Breast epithelium (tissue), 4 donors: Measurements from ENCODE around the gene MAP2K6. TPM values are rescaled to one million over a fixed set of nuclear protein-coding genes. Genes with fewer than 3 reads are reported as not detected.

Experiments used
- DNase-seq, 2 donors: peaks; one replicate each; pipeline ENCODE4 v3.0.0-alpha.2; 2019; ENCODE audit warnings: low spot score in 2 of 2
- H3K27ac ChIP-seq, 2 donors: fragments of 200-600 bp; sonication (generic) in 1 of 2; one replicate each; pipeline ENCODE4 v1.5.1; 2016 to 2019; ENCODE audit warnings: mild to moderate bottlenecking in 1 of 2
- H3K27me3 ChIP-seq, 2 donors: fragments of 200-600 bp; sonication (generic) in 1 of 2; one replicate each; pipeline versions ENCODE4 v1.5.1 to v1.6.0; 2017 to 2019; ENCODE audit warnings: control low read depth in 1 of 2, mild to moderate bottlenecking in 1 of 2
- H3K36me3 ChIP-seq: fragments of 200-600 bp; one replicate; pipeline ENCODE4 v1.5.1; 2019
- H3K4me1 ChIP-seq, 2 donors: fragments of 200-600 bp; sonication (generic); one replicate each; pipeline ENCODE4 v1.5.1; 2016 to 2019; ENCODE audit warnings: control low read depth in 1 of 2
- H3K4me3 ChIP-seq, 3 donors: fragments of 200-600 bp; sonication (generic); 1 replicate in 2 of 3; 2 replicates in 1 of 3; pipeline ENCODE4 v1.5.1; 2016 to 2019; ENCODE audit warnings: mild to moderate bottlenecking in 3 of 3, moderate library complexity in 2 of 3
- H3K9me3 ChIP-seq, 2 donors: fragments of 200-600 bp; sonication (generic) in 1 of 2; one replicate each; pipeline ENCODE4 v1.5.1; 2016 to 2019; ENCODE audit warnings: control low read depth in 1 of 2
- POLR2A ChIP-seq: fragments of 450-650 bp; IDR thresholded peaks from one replicate; pipeline ENCODE4 v1.6.1; 2016; ENCODE audit warnings: antibody characterized with exemption, mild to moderate bottlenecking, moderate library complexity
- POLR2AphosphoS5 ChIP-seq, 3 donors: sonication (generic); formaldehyde crosslinking; IDR thresholded peaks; one replicate each; pipeline ENCODE4 v1.6.1; 2017; ENCODE audit warnings: antibody characterized with exemption in 3 of 3
- intact Hi-C: fragments of 100-400 bp; cut with DNase I; formaldehyde crosslinking; loops from one replicate; pipeline ENCODE4 v1.15.1; 2023; ENCODE audit warnings: low total_unique reads
- total RNA-seq, 3 donors: library from RNA; depleted of rRNA; stranded (reverse); fragments of >200 nt; gene quantifications; one replicate each; pipeline ENCODE4 v1.1.0, GENCODE V29; 2016
- TF ChIP-seq, protein P1 (sequence below), 3 donors: fragments of 450-650 bp; IDR thresholded peaks; one replicate each; pipeline ENCODE4 v1.5.1; 2016 to 2017; ENCODE audit warnings: antibody characterized with exemption in 3 of 3, mild to moderate bottlenecking in 3 of 3, moderate library complexity in 3 of 3

The MAP2K6 gene
- total RNA-seq, 3 donors from 2014 or later, result 10.9 to 54.9 (median 16.7) TPM

DNA sequence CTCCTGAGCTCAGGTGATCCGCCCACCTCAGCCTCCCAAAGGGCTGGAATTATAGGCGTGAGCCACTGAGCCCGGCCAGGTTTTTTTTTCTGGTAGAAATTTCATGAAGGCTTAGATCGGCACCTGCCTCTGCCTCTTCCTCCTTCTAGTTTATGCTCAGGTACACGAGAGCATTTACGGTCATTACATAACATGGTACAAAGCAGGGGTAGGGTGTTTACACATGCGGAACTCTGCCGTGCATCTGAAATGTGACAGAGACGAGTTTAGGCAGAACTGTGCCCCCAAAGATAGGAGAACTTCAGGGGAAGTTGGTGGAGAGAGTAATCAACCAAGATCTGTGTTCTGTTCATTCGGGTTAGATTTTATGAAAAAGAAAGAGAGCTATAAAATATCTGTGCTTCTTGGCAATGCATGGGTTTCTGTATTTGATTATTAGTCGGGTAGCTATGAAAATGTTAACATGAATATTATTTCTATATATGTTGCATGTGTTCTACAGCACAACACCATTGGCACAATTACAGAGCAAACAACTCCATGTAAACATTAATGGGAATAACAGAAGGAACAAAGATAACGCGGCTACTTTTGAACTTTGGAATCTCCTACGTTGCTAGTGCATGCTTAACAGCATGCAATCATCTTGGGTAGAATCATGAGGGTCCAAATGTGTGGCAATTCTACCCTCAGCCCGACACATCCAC is 23.5 kb upstream of the MAP2K6 start:
- no peaks in the 10 kb centered on the region for H3K9me3 ChIP-seq
- no peaks in the 10 kb centered on the region for H3K36me3 ChIP-seq
- no peaks in the 10 kb centered on the region for H3K27me3 ChIP-seq
- TF ChIP-seq POLR2AphosphoS5 (IDR thresholded peaks at IDR 0.05), result no peak
- TF ChIP-seq, protein P1, sequence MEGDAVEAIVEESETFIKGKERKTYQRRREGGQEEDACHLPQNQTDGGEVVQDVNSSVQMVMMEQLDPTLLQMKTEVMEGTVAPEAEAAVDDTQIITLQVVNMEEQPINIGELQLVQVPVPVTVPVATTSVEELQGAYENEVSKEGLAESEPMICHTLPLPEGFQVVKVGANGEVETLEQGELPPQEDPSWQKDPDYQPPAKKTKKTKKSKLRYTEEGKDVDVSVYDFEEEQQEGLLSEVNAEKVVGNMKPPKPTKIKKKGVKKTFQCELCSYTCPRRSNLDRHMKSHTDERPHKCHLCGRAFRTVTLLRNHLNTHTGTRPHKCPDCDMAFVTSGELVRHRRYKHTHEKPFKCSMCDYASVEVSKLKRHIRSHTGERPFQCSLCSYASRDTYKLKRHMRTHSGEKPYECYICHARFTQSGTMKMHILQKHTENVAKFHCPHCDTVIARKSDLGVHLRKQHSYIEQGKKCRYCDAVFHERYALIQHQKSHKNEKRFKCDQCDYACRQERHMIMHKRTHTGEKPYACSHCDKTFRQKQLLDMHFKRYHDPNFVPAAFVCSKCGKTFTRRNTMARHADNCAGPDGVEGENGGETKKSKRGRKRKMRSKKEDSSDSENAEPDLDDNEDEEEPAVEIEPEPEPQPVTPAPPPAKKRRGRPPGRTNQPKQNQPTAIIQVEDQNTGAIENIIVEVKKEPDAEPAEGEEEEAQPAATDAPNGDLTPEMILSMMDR (IDR thresholded peaks at IDR 0.05), result no peak
- TF ChIP-seq POLR2A, result no peak
- intact Hi-C loops, result no loop called here
- no peaks in the 10 kb centered on the region for H3K4me1 ChIP-seq
- H3K27ac ChIP-seq, result no peak overlapping the region
- DNase-seq, result no peak
- no peak overlapping the region for H3K4me3 ChIP-seq

DNA sequence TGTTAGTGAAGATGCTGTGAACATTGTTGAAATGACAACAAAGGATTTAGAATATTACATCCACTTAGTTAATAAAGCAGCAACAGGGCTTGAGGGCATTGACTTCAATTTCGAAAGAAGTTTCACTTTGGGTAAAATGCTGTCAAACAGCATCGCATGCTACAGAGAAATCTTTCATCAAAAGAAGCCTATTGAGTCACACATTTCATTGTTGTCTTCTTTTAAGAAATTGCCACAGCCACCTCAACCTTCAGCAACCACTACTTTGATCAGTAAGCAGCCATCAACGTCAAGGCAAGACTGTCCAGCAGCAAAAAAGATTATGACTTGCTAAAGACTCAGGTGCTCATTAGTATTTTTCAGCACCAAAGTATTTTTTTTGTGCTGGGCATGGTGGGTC is 13.2 kb upstream of the MAP2K6 start:
- Histone ChIP-seq H3K9me3 (no peaks in the 10 kb centered on the region), H3K4me3 (no peak overlapping the region), H3K4me1 (no peaks in the 10 kb centered on the region), H3K36me3 (no peaks in the 10 kb centered on the region), H3K27me3 (no peaks in the 10 kb centered on the region), H3K27ac (no peak overlapping the region)
- no peak for TF ChIP-seq POLR2AphosphoS5 (IDR thresholded peaks at IDR 0.05)
- TF ChIP-seq, protein P1 (IDR thresholded peaks at IDR 0.05), result no peak
- no peak for TF ChIP-seq POLR2A
- intact Hi-C loops, result no loop called here
- no peak for DNase-seq

DNA sequence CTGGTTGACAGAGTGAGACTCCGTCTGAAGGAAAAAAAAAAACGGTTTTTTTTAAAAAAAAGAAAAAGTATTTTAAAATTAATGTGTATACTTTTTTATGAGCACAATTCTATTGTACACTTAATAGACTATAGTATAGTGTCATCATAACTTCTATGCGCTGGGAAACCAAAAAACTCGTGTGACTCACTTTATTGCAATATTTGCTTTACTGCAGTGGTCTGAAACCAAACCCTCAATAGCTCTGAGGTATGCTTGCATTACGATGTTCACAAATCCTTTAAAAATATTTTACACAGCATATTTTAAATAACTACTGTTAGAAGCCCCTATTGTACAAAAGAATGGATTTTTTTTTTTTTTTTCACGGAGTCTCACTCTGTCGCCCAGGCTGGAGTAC is 12.4 kb upstream of the MAP2K6 start:
- no peak overlapping the region for H3K27ac ChIP-seq
- no peaks in the 10 kb centered on the region for H3K4me1 ChIP-seq
- H3K36me3 ChIP-seq, result no peaks in the 10 kb centered on the region
- intact Hi-C loops, result no loop called here
- no peak for TF ChIP-seq POLR2AphosphoS5 (IDR thresholded peaks at IDR 0.05)
- TF ChIP-seq, protein P1 (IDR thresholded peaks at IDR 0.05), result no peak
- no peak for TF ChIP-seq POLR2A
- H3K9me3 ChIP-seq, result no peaks in the 10 kb centered on the region
- H3K27me3 ChIP-seq, result no peaks in the 10 kb centered on the region
- DNase-seq, result no peak
- H3K4me3 ChIP-seq, result no peak overlapping the region

DNA sequence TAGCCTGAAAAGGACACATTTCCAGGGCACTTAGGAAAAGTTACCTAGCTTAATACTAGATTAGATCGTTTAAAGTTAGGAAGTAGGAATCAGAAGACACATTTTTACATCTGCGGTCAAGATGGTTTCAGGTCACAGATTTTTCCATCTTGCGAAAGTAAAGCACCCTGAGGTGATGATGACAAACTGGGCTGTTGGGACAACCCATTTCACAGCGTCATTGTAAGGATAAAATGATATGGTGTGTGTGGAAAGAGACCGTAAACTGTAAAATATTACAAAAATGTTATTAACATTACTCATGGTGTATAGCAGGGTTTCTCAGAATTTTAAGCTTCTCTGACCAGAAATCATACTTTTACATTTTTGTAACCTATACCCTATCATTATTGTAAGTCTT is 10.1 kb upstream of the MAP2K6 start:
- no peak for TF ChIP-seq POLR2A
- TF ChIP-seq, protein P1 (IDR thresholded peaks at IDR 0.05), result no peak
- TF ChIP-seq POLR2AphosphoS5 (IDR thresholded peaks at IDR 0.05), result no peak

DNA sequence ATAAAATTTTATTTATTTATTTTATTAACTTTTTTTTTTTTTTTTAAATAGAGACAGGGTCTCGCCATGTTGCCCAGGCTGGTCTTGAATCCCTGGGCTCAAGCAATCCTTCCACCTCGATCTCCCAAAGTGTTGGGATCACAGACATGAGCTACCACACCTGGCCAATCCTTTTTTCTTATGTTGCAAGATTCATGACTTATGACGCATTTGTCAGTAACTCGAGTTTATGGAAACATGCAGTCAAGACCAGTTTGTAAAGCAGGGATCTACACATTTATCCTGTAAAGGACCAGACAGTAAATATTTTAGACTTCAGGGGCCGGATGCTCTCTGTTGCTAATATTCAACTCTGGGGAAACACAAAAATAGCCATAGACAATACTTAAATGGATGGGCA is 9.4 kb upstream of the MAP2K6 start:
- no peak for DNase-seq
- TF ChIP-seq POLR2AphosphoS5 (IDR thresholded peaks at IDR 0.05) (no peak), POLR2A (no peak)
- TF ChIP-seq, protein P1 (IDR thresholded peaks at IDR 0.05), result no peak
- intact Hi-C loops, result no loop called here
- H3K27me3 ChIP-seq, result no peaks in the 10 kb centered on the region
- H3K9me3 ChIP-seq, result no peaks in the 10 kb centered on the region
- no peaks in the 10 kb centered on the region for H3K4me1 ChIP-seq
- no peak overlapping the region for H3K27ac ChIP-seq
- no peak overlapping the region for H3K4me3 ChIP-seq
- no peaks in the 10 kb centered on the region for H3K36me3 ChIP-seq

More for the DNA sequence above, 10.1 kb upstream of the MAP2K6 start:
- Histone ChIP-seq H3K4me1 (no peaks in the 10 kb centered on the region), H3K36me3 (no peaks in the 10 kb centered on the region), H3K27me3 (no peaks in the 10 kb centered on the region), H3K4me3 (no peak overlapping the region), H3K9me3 (no peaks in the 10 kb centered on the region), H3K27ac (no peak overlapping the region)
- no peak for DNase-seq
- intact Hi-C loops, result no loop called here
